ENCODE measurements around the gene PSMB8. TPM values are rescaled to one million over a fixed set of nuclear protein-coding genes. Genes with fewer than 3 reads are reported as not detected.
"Not testable (repeated sequence)": the region's sequence is repeated elsewhere in the genome, so short reads cannot be mapped to it uniquely, and the experiment has no call there.

Gene PSMB8
- total RNA-seq, 1 donor: 36.2 TPM

DNA sequence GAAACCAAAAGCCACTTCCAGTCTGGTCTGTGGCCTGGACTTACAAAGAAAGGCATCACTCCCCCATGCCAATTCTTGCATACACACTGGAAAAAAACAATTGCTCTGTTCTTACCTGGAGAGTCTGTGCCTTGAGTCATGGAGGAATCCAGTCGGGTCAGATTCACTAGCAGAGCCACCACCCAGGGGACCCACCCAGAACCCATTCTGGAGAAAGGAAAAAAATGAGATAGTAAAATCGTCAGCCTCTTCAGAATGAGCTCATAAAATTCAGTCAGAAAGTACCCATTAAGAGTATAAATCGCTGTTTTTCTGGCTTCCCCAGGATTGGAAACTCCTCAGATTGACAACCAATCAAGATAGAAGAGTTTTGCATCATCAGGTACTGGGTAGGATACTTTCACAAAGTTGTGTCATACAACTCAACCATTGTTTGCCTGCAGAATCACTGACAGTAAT lies 27.1 kb downstream of the PSMB8 start, which contains the start of gene HLA-DOB:
Gene HLA-DOB, minus strand, starts transcription at position 257 of the 459 bp plus-strand sequence. Its CDS starts 51 bp downstream, at position 206.
- no peak within 1 kb of the TSS for H3K4me3 ChIP-seq (ENCODE audit: low read depth, low read length)
- DNase-seq (ENCODE audit: low read depth): peak; percentile 4
- TF ChIP-seq, protein P1, sequence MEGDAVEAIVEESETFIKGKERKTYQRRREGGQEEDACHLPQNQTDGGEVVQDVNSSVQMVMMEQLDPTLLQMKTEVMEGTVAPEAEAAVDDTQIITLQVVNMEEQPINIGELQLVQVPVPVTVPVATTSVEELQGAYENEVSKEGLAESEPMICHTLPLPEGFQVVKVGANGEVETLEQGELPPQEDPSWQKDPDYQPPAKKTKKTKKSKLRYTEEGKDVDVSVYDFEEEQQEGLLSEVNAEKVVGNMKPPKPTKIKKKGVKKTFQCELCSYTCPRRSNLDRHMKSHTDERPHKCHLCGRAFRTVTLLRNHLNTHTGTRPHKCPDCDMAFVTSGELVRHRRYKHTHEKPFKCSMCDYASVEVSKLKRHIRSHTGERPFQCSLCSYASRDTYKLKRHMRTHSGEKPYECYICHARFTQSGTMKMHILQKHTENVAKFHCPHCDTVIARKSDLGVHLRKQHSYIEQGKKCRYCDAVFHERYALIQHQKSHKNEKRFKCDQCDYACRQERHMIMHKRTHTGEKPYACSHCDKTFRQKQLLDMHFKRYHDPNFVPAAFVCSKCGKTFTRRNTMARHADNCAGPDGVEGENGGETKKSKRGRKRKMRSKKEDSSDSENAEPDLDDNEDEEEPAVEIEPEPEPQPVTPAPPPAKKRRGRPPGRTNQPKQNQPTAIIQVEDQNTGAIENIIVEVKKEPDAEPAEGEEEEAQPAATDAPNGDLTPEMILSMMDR (IDR thresholded peaks at IDR 0.05; ENCODE audit: insufficient read depth, low read length): no peak

DNA sequence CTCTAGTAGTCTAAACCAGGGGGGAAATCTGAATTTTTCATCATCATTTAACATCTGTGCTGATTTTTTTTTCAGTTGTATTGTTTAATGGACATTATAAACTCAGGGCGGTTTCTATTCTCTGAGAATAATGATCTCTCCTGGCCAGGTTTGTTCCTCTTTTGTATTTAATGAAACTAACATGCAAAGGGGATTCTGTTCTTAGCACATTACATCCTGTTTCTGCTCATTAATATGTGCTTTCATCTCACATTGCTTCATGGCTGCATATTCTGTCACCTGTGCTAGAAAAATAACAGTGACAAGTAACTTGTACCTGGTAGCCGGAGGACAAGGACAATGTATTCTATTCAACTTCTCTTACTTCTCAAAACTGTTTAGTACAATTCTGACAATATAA lies 27.9 kb downstream of the PSMB8 start:
- DNase-seq (ENCODE audit: low read depth): no peak
- TF ChIP-seq, protein P1 (IDR thresholded peaks at IDR 0.05; ENCODE audit: insufficient read depth, low read length): no peak
- H3K4me3 ChIP-seq (ENCODE audit: low read depth, low read length): no peak overlapping the region

- TF ChIP-seq, protein P1 (IDR thresholded peaks at IDR 0.05; ENCODE audit: insufficient read depth, low read length): no peak
- DNase-seq (ENCODE audit: low read depth): peak; percentile 28
- no peak overlapping the region for H3K4me3 ChIP-seq (ENCODE audit: low read depth, low read length)
Measured at GRCh38 chr6:32815115-32815514, 28.7 kb downstream of the PSMB8 start.

DNA sequence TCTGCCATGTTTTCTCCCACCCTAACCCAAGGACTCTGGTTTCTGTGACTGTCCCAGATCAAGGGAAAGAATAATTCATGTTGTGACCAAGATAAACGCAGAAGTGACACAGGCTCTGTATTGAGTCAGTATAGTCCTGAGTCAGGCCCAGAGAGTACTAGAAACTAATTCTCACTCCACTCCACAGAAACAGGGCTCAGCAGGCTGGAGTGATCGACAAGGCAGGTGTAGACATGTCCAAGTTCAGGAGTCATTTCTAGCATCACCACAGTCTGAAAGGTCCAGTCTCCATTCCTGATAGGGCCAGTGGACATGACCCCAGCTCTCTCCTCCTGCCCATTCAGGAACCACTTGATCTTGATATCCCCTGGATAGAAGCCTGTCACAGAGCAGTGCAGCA lies 29.7 kb downstream of the PSMB8 start:
- no peak for DNase-seq (ENCODE audit: low read depth)
- no peak overlapping the region for H3K4me3 ChIP-seq (ENCODE audit: low read depth, low read length)
- TF ChIP-seq, protein P1 (IDR thresholded peaks at IDR 0.05; ENCODE audit: insufficient read depth, low read length): no peak

GRCh38 chr6:32809171-32809570 lies 34.7 kb downstream of the PSMB8 start:
- TF ChIP-seq, protein P1 (IDR thresholded peaks at IDR 0.05; ENCODE audit: insufficient read depth, low read length): no peak
- DNase-seq (ENCODE audit: low read depth): no peak
- H3K4me3 ChIP-seq (ENCODE audit: low read depth, low read length): no peak overlapping the region

DNA sequence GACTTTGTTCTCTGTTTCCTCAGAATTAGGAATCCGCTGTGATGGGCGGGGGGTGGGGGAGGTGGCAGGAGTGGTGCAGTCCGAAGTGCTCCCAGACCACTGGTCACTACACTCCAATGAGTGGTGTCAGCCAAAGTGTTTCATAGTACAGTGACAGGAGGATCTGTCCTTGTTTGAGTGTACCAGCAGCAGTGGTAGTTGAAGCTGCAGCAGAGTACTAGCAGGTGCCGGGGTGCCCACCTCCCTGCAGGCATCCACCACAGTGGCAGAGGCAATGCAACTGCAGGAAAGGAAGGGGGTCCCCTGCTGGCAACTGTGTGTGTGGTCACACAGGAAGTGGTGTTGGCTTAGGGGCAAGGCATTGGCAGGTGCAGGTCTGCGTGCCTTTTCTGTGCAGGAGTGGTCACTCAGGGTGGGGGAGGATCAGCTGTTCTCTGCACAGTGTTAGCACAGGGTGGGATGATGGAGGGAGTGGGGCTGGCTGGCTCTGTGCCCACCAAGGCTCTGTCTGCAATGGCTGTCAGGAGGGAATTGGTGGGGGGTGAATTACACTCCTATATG lies 36.7 kb downstream of the PSMB8 start:
- no peak overlapping the region for H3K4me3 ChIP-seq (ENCODE audit: low read depth, low read length)
- TF ChIP-seq, protein P1 (IDR thresholded peaks at IDR 0.05; ENCODE audit: insufficient read depth, low read length): no peak
- no peak for DNase-seq (ENCODE audit: low read depth)

DNA sequence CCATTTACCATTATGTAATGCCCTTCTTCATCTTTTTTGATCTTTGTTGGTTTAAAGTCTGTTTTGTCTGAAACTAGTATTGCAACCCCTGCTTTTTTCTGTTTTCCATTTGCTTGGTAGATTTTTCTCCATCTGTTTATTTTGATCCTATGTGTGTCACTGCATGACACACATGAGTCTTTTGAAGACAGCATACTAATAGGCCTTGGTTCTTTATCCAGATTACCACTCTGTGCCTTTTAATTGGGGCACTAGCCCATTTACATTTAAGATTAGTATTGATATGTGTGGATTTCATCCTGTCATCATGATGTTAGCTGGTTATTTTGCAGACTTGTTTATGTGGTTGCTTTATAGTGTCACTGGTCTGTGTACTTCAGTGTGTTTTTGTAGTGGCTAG lies 38.4 kb downstream of the PSMB8 start:
- H3K4me3 ChIP-seq (ENCODE audit: low read depth, low read length); DNase-seq (ENCODE audit: low read depth): not testable (repeated sequence)
